Neural crest cell (in vitro differentiated cells): ENCODE results near the gene ATP13A4. TPM values are rescaled to one million over a fixed set of nuclear protein-coding genes. Genes with fewer than 3 reads are reported as not detected.

Experiments used
- DNase-seq: peaks from one replicate; pipeline ENCODE4 v3.0.0; 2021; ENCODE audit warnings: low read depth, mixed read lengths, low spot score
- H3K27ac Mint-ChIP-seq: one replicate; pipeline ENCODE4 v1.8.0; 2021; ENCODE audit warnings: mild to moderate bottlenecking, mixed read lengths; ENCODE audit not compliant: unreplicated experiment
- H3K27me3 Mint-ChIP-seq: 2 replicates; pipeline ENCODE4 v1.8.0; 2021; ENCODE audit warnings: low read depth, mild to moderate bottlenecking, mixed read lengths
- H3K36me3 Mint-ChIP-seq: 2 replicates; pipeline ENCODE4 v1.8.0; 2021; ENCODE audit warnings: low read depth, mild to moderate bottlenecking, mixed read lengths
- H3K4me1 Mint-ChIP-seq: 2 replicates; pipeline ENCODE4 v1.8.0; 2021; ENCODE audit warnings: mixed read lengths
- H3K4me3 Mint-ChIP-seq: one replicate; pipeline ENCODE4 v1.8.0; 2021; ENCODE audit warnings: mild to moderate bottlenecking, mixed read lengths
- H3K9me3 Mint-ChIP-seq: 2 replicates; pipeline ENCODE4 v1.8.0; 2021; ENCODE audit warnings: mixed read lengths
- total RNA-seq: library from RNA; stranded (reverse); gene quantifications from 2 replicates; pipeline ENCODE4 v1.2.1, GENCODE V29; 2021
- TF ChIP-seq, protein P1 (sequence below): fragments of 200-600 bp; sonication (generic); conservative IDR thresholded peaks from 2 replicates; pipeline ENCODE4 v1.5.0; 2021; ENCODE audit warnings: antibody characterized with exemption, mild to moderate bottlenecking

ATP13A4 gene
- total RNA-seq, 1 donor from 2014 or later: 0.30 TPM

DNA sequence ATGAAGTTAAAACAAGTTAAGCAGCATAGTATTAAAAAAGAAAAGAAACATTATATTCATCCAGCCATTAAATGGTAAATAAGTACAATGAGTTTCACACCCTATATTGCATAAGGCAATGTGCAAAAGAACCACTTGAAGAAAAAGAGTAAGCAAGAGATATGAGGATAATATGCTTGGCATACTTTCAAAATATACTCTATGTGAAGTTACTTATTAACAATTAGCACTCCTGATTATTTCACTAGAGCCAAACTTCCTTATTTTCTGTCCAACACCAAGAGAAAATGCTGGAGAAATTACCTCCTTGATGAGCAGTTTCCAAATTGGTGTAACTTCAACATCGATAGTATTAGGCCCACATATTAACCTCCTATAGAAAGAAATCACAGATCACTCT is 63.7 kb downstream of the ATP13A4 start:
- TF ChIP-seq, protein P1, sequence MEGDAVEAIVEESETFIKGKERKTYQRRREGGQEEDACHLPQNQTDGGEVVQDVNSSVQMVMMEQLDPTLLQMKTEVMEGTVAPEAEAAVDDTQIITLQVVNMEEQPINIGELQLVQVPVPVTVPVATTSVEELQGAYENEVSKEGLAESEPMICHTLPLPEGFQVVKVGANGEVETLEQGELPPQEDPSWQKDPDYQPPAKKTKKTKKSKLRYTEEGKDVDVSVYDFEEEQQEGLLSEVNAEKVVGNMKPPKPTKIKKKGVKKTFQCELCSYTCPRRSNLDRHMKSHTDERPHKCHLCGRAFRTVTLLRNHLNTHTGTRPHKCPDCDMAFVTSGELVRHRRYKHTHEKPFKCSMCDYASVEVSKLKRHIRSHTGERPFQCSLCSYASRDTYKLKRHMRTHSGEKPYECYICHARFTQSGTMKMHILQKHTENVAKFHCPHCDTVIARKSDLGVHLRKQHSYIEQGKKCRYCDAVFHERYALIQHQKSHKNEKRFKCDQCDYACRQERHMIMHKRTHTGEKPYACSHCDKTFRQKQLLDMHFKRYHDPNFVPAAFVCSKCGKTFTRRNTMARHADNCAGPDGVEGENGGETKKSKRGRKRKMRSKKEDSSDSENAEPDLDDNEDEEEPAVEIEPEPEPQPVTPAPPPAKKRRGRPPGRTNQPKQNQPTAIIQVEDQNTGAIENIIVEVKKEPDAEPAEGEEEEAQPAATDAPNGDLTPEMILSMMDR: no peak
- H3K4me1 Mint-ChIP-seq: no peaks in the 10 kb centered on the region
- H3K36me3 Mint-ChIP-seq: no peaks in the 10 kb centered on the region
- H3K4me3 Mint-ChIP-seq: no peak overlapping the region
- H3K9me3 Mint-ChIP-seq: peaks cover under 1% of the 10 kb centered on the region
- H3K27ac Mint-ChIP-seq: no peak overlapping the region
- DNase-seq: no peak
- peaks cover 4% of the 10 kb centered on the region for H3K27me3 Mint-ChIP-seq

DNA sequence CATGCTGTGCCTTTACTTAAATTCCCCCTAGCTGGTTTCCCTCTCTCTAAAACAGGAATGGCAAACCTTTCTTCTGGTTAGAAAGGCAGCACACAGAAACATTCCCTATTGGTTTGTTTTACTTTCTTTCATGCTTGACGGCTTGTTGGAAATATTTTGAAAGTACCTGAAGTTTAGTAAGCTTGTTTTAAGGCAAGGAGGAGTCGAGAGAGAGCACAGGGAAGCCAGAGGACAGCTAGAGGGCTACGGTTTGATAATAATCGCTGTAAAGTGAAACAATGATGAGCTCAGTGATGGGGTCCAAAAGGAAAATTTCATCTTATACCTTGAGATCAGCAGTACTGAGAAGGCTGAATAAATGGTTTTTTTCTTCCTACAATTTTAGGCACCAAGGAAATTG is 64.1 kb downstream of the ATP13A4 start:
- H3K4me1 Mint-ChIP-seq: no peaks in the 10 kb centered on the region
- no peak overlapping the region for H3K4me3 Mint-ChIP-seq
- H3K36me3 Mint-ChIP-seq: no peaks in the 10 kb centered on the region
- no peak overlapping the region for H3K27ac Mint-ChIP-seq
- TF ChIP-seq, protein P1: no peak
- H3K27me3 Mint-ChIP-seq: peaks cover 4% of the 10 kb centered on the region
- no peak for DNase-seq
- no peaks in the 10 kb centered on the region for H3K9me3 Mint-ChIP-seq

DNA sequence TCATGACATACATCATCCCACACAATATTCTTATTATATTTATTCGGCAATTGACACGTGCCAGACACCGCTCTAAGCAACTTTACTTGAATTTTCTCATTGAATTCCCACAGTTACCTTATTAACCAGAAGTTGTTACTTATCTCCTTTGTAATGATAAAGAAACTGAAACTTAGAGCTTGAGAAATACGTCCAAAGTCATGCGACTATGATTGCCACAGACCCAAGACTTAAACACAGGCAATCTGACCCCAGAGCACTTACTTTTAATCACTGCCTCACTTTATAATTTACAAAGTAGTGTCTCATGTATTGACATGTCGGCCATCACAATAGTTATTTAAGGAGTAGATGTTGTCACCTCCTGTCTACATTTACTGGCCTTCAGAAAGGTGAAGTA is 64.7 kb downstream of the ATP13A4 start:
- Mint-ChIP-seq H3K27ac (no peak overlapping the region), H3K27me3 (peaks cover 7% of the 10 kb centered on the region), H3K4me1 (no peaks in the 10 kb centered on the region), H3K4me3 (no peak overlapping the region), H3K9me3 (no peaks in the 10 kb centered on the region), H3K36me3 (no peaks in the 10 kb centered on the region)
- TF ChIP-seq, protein P1: no peak
- no peak for DNase-seq

DNA sequence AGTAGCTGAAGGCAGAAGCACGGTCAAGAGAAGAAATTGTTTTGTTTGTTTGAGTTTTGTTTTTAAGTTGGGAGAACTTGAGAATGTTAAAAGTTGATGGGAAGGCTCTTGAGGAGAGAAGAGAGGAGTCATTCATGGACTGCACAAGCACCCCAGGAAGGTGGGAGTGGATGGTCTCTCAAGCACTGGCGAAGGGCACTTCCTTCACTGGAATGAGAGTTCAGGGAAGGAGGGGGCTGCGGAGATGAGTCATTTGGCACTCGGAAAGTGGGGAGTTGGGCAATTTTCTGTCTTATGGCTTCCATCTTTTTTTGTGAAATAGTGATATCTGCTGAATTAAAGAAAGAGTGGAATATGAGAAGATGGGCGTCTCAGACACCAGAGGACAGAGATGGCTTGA is 66.0 kb downstream of the ATP13A4 start:
- Mint-ChIP-seq H3K36me3 (no peaks in the 10 kb centered on the region), H3K27ac (no peak overlapping the region), H3K27me3 (peaks cover 11% of the 10 kb centered on the region), H3K4me1 (no peaks in the 10 kb centered on the region), H3K9me3 (no peaks in the 10 kb centered on the region), H3K4me3 (no peak overlapping the region)
- TF ChIP-seq, protein P1: no peak
- DNase-seq: no peak

DNA sequence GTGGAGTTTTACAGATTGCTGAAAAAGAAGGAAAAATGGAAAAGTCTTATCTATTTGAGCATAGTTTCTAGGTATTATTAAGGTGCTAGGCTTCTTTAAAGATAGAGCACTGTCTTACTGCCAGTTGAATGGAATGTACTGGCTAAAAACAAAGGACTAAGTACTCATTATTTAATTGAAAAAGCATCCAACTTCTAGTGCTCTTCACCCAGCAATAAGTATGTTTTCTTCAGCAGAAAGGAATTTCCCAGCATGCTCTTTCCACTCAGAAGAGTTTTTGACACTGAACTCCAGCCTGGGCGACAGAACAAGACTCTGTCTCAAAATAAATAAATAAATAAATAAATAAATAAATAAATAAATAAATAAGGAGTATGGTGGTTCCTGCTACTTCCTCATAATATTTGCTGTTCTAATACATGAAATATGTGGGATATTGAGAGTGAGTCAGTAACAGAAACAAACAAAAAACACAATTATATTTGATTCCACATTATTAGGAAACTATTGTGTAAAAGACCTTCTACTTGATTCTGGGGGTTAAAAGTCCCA is 70.6 kb downstream of the ATP13A4 start:
- Mint-ChIP-seq H3K9me3 (peaks cover 7% of the 10 kb centered on the region), H3K4me3 (no peak overlapping the region), H3K36me3 (peaks cover 3% of the 10 kb centered on the region), H3K27me3 (peaks cover 18% of the 10 kb centered on the region), H3K4me1 (no peaks in the 10 kb centered on the region), H3K27ac (no peak overlapping the region)
- TF ChIP-seq, protein P1: no peak
- no peak for DNase-seq
